HTERT RPE-1 (cell line): ENCODE measurements around the gene ASPSCR1.

Source experiments
- in situ Hi-C: fragments of 300-500 bp; cut with MboI; formaldehyde crosslinking; loops from 4 replicates; pipeline ENCODE4 v1.14.3; 2020; ENCODE audit warnings: low sequenced_read_pairs

Gene ASPSCR1

DNA sequence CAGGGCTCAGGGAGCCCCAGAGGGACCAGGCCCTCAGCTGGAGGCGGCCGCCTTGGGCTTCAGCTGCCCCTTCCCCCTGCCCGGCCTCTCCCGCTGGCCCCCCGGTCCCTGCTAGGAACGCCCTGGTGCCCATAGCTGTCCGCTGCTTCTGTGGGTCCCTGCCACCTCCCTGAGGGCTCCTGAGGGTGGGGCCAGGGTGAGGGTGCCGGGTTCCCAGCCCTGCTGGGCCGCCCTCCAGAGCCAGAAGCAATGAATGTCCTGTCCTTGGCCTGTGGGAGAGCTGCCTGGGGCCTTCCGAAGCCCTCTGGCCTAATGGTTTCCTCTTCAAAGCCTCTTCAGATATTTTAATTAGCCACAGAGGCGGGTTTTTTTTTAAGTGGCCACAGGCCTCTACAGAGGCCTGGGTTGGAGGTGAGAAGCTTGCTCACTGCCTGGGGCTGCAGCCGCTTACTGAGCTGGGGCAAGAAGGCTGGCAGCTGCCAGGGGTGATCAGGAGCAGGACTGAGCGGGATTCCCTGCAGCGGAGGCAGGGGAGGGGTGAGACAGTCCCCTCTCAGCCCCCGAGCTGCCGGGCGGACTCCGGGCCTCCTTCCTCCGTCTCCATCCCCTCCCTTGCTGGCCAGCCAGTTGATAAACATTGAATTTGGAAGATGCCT lies 35.3 kb downstream of the ASPSCR1 start:
- in situ Hi-C loops = no loop called here

DNA sequence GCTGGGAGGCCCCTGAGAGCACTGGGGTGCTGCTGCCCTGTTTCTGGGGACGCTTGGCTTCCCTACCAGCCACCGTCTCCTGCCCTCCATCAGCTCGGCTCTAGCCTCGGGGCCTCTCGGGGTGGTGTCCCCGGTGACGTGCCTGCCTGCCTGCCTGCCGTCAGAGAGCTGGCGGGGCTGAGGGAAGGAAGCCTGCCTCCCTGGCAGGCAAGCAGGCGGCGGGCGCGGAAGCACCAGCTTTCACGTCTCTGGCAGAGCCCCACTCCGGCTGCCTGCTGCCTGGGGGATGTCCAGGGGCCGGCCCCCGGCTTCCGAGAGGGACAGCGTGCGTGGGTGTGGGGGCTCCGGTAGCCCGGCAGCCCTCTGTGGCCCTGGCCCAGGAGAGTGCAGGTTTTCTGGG lies 35.9 kb downstream of the ASPSCR1 start:
- in situ Hi-C loops = no loop called here

DNA sequence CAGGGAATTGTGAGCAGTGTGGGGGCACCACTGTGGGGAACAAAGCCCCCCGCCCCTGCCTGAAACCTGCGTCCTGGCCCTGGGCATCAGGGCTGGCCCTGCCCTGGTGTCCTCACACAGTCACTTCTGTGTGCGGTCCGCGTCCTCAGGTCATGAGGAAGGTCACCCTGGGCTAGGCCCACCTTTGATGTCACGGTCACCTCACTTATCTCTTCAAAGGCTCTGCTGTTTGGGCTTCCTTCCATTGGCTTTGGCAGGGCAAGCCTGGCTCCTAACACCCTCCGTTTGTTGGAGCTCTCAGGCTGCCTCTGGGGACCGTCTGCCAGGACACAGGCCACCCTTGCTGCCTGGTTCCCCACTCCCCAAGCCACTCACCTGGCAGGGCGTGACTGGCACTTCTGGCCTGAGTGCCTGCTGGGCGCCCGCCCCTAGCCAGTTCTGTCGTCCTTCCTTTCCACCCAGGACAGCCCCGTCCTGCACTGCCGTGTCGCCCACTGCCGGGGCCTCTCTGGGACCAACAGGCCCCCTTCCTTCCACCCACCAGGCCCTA lies 36.4 kb downstream of the ASPSCR1 start:
- in situ Hi-C loops = no loop called here

GRCh38 chr17:82014432-82014831 lies 37.0 kb downstream of the ASPSCR1 start:
- in situ Hi-C loops = no loop called here

- in situ Hi-C loops = no loop called here
These were observed 37.5 kb downstream of the ASPSCR1 start for GRCh38 chr17:82014971-82015310.

GRCh38 chr17:82015311-82015971 lies 38.0 kb downstream of the ASPSCR1 start:
- in situ Hi-C loops = no loop called here

DNA sequence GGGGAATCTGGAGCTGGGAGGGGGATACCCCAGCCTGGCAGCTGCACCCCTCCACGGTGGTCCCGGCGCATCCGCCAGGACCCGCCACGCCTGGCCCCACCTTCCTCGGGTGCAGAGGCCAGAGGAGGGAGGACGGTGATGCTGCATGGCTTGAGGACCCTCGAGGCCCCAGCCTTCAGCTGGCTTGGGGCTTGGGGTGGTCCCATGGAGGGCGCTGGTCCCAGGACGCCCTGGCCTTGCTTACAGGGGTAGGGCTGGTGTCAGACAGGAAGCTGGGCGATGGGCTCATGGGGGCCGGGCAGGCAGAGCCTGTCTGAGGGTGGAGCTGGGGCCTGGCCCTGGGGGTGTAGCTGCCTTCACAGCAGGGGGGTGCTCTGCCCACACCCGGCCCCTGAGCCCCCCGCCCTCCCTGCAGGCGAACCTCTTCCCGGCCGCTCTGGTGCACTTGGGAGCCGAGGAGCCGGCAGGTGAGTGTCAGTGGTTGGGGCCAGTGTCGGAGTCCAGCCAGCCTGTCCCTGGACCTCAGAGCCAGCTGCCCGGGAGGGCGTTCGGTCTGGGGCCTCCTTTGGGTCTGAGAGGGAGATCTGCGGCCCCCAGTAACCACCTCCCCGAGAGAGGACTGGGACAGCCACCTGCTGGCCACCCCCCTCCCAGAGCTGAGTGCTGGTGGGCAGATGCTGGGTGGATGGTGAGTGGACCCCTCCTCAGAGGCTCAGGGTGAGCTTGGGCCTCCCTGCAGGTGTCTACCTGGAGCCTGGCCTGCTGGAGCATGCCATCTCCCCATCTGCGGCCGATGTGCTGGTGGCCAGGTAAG lies 38.8 kb downstream of the ASPSCR1 start:
- in situ Hi-C loops = no loop called here

GRCh38 chr17:82016875-82017459 lies 39.5 kb downstream of the ASPSCR1 start:
- in situ Hi-C loops = no loop called here

- in situ Hi-C loops = no loop called here
These were observed 40.3 kb downstream of the ASPSCR1 start for GRCh38 chr17:82017612-82018151.

GRCh38 chr17:82018152-82018988 lies 40.9 kb downstream of the ASPSCR1 start:
- in situ Hi-C loops = no loop called here

GRCh38 chr17:82018989-82019689 lies 41.7 kb downstream of the ASPSCR1 start:
- in situ Hi-C loops = no loop called here

- in situ Hi-C loops = no loop called here
These were observed 42.5 kb downstream of the ASPSCR1 start for GRCh38 chr17:82019690-82020571.

DNA sequence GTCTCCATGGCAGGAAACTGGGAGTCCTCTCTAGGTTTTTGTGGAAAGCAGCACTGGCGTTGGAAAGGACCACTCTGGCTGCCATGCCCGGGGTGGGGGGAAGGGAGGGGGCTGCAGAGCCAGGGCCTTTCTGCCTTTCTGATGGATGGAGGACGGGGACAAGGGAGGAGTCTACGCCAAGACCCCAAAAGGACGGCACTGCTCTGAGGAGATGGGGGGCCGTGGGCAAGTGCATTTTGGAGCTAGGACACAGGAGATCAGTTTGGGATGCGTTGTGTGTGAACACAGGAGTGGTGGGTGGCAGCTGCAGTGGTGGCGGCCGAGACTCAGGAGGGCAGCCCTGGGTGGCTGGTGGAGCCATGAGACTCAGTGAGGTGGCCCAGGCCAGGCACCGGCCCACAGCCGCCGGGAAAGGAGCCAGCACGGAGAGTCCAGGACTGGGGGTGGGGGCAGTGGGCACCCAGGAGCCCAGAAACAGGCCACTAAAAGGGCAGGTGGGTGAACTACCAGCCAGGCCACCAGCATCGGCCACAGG lies 43.2 kb downstream of the ASPSCR1 start:
- in situ Hi-C loops = no loop called here

GRCh38 chr17:82021107-82021899 lies 43.9 kb downstream of the ASPSCR1 start:
- in situ Hi-C loops = no loop called here

DNA sequence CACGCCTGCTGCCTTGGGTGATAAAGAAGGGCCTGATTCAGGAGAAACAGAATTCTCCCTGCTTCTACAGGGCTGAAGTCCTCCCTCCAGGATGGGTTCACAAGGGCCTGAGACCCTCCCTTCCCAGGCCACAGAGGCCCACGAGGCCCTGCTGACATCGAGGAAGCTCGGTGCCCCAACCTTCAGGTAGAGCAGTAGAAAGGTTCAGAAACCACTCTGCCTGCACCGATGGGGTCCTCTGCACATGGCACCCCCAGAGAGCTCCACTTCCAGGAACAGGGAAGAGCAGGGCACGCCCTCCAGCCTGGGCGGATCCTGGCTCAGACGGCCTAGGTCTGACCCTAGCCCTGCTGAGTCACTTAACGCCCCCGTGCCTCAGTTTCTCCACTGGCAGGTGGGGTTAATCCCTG lies 44.5 kb downstream of the ASPSCR1 start:
- in situ Hi-C loops = no loop called here

GRCh38 chr17:82022310-82022980 lies 45.0 kb downstream of the ASPSCR1 start, which contains the start of gene CENPX:
CENPX (minus strand) TSS chr17:82022878; CDS start chr17:82022861, 17 bp downstream.
- in situ Hi-C loops = no loop called here

- in situ Hi-C loops = no loop called here
These were observed 45.6 kb downstream of the ASPSCR1 start, which contains the start of gene LRRC45 for GRCh38 chr17:82022981-82023446. LRRC45 (plus strand) TSS chr17:82023305; CDS start chr17:82023644, 339 bp downstream.
